Stimulated activated CD4-positive, alpha-beta T cell treated with anti-CD3 and anti-CD28 coated beads, Interleukin-15, amount 100 ng/mL, for 24 hours (primary cell): ENCODE measurements around the gene PRTN3.
A peak's percentile ranks its signal among the peaks of the same experiment; 100 is the strongest.
"Not testable (repeated sequence)": the region's sequence is repeated elsewhere in the genome, so short reads cannot be mapped to it uniquely, and the experiment has no call there.

Experiments used
- DNase-seq: peaks from one replicate; pipeline ENCODE4 v3.0.0-alpha.2; 2020

The PRTN3 gene

DNA sequence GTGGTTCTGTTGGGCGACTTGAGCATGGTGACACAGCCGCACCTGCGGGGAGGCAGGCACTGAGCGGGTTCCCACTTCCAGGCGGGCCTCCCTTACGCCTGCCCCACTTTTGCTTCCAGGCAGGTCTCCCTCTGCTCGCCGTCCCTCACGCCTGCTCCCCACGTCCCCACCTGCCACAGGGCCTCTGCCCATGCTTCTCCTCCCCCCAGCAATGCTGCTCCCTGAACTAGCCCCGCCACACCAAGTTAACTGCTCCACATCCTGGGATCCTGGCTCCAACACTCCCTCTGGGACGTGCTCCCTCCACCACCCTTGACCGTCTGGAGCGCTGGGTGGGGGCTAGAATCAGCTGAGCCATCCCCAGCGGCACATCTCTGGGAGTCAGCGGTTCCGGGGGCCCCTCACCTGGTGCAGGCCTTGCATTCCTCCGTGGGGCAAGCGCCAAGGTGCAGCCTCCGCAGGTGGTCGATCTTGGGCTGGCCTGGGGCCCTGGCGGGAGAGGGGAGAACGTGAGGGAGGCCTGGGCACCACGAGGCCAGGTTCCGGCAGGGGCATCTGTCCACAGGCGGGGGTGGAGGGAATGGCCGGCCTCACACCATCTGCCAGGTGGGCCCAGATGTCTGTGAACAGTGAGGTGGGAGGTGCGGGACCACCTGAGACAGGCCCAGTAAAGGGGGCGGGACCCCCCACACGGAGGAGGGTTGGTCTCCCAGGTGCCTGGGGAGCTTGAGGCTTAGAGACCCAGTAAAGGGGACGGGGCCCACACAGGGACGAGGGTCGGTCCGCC is 27.9 kb downstream of the PRTN3 start:
- DNase-seq = no peak

DNA sequence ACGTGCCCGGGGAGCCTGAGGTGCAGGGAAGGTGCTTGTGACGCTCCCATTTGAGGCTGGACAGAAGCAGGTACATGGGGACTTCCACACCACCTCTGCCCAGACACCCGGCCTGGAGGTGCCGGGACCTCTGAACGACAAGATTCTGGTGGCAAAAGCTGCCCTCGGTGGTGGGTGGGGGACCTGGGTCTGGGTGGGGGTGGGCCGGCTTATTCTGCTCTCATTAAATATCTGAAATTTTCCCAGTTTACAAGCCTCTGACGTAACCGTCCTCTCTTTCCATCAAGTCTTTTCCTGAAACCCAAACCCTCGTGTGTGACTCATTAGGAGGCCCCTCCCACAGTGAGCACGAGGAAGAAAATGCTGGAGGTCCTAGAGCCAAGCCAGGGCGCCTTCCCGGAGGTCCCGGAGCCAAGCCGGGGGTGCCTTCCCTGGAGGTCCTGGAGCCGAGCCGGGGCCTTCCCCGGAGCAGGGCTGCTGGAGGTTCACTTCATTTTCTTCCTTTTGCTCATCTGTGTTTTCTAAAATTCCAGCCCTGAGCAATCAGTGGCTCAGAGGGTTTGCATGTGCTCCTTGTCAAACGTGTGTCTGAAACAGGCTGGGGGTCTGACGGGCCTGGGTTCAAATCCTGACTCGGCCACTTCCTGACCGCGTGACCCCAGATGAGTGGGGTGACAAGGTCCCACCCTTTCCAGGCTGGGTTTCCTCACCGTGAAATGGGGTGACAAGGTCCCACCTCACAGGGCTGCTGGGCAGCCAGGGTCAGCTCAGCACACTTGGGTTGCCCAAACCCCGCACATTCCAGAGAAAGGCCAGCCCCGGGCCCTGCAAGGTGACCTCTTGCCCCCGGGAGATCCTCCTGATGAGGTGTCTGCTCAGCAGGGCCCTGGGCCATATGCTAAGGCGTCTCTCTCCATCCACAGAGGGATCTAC is 28.7 kb downstream of the PRTN3 start:
- DNase-seq = no peak

DNA sequence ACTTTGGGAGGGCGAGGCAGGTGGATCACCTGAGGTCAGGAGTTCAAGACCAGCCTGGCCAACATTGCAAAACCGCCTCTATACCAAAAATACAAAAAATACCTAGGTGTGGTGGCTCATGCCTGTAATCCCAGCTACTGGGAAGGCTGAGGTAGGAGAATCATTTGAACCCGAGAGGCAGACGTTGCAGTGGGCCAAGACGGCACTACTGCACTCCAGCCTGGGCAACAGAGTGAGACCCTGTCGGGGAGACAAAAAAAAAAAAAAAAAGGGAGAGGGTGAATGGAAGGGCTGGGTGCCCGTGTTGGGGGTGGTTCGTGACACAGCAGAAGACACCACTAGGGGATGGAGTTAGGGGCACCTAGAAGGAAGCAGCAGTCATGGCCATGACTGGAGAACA is 29.5 kb downstream of the PRTN3 start:
- no peak for DNase-seq

DNA sequence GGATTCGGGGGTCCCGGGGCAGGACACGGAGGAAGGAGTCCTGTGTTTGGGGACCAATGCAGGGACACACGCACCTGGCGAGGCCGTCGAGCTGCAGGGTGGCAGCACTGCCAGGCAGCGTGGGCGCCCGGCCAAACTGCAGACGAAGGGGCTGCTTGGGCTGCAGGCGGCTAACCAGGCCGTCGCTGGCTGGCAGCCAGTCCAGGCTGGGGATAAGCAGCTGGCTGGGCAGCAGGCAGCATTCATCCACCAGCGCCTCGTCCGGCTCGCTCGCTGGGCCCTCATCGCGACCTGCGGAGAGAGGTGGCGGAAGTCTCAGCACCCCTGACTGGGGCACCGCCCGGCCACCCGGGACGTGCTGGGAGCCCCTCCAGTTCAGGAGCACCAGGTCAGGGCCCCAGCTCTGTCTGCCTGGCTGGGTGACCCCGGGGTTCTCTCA is 30.2 kb downstream of the PRTN3 start:
- no peak for DNase-seq

DNA sequence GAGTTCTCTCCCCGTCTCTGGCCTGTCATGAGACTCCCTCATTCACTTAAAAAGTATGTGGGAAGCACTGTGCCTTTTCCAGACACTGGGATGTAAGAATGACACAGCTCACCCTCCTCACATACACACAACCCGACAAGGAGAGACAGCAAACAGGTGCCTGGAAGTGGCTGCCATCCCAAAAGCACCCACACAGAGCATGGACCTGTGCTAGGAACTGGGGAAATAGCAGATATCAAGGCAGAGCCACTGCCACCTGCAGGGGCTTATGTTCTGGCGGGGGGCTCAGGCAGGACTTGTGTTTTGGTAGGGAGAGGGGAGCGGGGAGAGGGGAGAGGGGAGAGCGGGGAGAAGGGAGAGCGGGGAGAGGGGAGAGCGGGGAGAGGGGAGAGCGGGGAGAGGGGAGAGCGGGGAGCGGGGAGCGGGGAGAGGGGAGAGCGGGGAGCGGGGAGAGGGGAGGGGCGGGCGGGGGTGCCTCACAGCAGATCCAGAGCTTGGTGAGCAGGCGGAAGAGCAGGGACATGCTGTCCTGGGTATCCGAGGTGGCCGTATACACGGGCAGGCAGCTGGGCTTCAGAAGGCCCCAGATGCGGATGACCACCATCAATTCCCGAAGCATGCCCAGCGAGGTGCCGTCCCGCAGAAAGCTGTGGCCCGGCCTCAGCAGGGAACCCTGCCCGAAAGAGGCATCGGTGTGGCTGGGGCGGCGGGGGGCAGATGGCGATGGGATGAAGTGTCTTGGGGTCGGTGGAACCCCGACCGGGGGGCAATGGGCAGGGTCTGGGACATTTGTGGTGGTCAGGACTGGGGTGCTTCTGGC is 30.9 kb downstream of the PRTN3 start:
- peak; percentile 27 for DNase-seq

DNA sequence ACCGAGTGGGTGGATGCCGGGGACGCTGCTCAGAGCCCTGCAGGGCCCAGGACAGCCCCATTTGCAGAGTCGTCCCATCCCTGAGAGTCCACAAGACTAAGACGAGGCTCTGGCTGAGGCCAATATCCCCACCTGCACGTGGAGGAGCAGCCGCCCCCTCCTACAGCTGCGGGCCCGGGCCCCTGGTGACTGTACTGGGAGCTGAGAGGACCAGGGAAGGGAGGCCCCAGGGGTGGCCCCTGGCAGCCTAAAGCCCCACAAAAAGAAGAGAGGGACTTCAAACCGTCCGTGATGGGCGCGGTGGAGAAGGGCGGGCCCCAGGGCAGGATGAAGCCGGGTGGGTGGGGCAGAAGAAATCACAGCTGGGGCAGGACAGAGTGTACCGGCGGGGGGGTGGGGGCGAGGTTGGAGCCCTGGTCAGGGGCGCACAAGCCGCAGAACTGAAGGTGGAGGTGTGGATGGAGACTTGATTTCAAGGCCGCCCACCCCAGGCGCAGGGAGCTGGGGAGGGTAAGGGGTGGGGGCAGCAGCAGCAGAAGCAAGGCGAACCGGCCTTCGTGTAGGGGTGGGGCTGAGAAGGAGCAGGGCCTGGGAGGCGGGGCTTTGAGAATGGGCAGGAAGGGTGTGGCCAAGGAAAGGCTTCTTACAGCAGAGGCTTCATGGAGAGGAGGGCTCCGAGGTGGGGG is 31.6 kb downstream of the PRTN3 start:
- DNase-seq = peak; percentile 88

DNA sequence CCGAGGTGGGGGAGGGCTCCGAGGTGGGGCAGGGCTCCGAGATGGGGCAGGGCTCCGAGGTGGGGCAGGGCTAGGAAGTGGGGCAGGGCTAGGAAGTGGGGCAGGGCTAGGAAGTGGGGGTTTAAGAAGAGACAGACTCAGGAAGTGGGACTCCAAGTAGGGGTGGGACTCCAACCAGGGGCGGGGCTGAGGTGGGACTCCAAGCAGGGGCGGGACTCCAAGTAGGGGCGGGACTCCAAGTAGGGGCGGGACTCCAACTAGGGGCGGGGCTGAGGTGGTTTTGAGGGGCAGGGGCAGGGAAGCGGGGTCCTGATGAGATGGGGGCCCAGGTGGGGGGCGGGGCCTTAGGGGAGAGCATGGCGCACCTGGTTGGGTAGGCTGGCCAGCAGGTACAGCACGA is 32.3 kb downstream of the PRTN3 start:
- DNase-seq = peak; percentile 70

DNA sequence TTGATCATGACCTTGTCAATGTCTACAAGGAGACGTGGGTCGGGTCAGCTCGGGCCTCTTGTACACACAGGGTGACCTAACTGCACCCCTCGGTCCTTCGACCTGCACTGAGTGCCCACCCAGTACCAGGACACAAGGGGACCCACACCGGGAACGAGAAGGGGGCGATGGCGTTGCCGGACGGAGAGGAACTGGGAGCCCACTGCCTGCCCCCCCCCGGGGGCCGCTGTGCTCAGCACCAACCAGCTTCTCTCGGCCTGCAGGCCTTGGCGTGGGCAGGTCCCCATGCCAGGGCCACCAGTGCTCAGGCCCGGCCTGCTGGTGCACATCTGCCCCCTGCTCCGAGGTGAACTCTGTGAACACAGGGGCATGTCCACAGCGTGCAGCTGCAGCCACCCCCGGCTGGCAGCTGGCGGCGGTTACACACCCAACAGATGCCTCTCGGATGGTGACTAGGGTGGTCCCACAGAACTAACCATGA is 32.8 kb downstream of the PRTN3 start:
- no peak for DNase-seq

DNA sequence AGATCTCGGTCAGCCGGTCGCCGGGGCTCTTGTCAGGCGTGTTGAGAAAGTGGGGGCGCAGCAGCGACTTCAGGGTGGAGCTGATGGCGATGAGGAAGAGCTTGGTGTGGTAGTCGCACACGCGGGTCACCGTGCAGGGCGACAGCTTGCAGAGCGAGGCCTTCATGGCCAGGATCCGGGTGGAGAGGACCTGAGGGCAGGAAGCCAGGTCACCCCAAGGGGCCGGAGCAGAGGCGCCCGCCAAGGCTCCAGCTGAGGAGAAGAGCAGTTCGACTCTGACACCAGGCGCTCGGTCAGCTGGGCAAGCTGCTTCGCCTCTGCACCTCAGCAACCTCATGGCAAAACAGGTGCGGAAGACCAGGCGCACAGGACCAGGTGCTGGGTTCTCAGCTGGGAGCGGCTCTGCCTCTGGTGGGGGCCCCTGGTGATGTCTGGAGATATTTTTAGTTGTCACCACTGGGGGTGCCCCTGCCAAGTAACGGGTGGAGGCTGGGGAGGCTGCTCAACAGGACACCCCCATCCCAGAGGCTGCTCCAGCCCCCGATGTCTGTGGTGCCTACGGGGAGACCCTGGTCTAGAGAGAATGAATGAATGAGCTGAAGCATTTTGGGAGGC is 34.6 kb downstream of the PRTN3 start:
- no peak for DNase-seq

DNA sequence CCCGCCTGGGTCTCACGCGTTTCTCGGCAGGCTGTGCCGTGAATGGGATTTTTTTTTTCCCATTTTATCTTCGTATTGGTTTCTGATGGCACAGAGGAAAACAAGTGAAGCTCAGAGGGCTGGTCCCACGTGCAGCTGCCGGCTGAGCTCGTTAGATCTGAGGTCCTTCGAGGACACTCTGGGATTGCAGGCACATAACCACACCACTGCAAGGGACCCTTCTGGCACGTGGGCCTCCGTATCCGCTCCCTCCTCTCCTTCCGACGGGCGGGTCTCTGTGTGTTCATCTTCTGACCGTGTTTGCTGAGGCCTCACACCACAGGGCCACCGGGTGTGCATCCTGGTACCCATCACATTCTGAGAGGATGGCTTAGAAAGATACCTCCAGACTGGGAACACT is 35.3 kb downstream of the PRTN3 start:
- DNase-seq = no peak

DNA sequence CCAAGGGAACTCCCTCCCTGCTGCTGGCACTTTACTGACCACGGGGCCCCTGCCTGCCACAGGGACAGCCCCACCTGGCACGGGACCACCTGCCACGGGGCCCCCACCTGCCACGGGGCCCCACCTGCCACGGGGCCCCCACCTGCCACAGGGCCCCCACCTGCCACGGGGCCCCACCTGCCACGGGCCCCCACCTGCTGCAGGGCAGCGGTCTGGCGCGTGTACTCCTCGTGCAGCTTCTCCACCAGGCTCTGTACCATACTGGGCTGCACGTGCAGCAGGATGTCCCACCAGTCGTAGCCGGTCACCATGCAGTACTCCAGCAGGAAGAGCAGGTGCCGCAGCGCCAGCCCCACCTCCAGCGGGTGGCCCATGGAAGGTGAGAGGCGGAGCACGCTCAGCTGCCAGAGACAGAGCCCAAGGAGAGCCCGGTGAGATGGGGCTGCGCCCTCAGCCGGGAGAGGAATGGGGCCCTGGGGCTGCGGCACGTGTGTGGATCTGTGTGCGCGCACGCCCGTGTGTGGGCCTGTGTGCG is 36.0 kb downstream of the PRTN3 start:
- no peak for DNase-seq

DNA sequence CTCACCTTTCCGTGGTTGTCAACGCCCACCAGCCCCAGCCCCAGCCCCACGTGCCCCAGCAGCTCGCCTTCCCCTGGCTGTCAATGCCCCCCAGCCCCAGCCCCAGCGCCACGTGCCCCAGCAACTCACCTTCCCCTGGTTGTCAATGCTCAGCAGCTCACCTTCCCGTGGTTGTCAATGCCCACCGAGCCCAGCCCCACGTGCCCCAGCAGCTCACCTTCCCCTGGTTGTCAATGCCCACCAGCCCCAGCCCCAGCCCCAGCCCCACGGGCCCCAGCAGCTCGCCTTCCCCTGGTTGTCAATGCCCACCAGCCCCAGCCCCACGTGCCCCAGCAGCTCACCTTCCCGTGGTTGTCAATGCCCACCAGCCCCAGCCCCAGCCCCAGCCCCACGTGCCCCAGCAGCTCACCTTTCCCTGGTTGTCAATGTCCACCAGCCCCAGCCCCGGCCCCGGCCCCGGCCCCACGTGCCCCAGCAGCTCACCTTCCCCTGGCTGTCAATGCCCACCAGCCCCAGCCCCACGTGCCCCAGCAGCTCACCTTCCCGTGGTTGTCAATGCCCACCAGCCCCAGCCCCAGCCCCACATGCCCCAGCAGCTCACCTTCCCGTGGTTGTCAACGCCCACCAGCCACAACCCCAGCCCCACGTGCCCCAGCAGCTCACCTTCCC is 37.3 kb downstream of the PRTN3 start:
- not testable (repeated sequence) for DNase-seq

DNA sequence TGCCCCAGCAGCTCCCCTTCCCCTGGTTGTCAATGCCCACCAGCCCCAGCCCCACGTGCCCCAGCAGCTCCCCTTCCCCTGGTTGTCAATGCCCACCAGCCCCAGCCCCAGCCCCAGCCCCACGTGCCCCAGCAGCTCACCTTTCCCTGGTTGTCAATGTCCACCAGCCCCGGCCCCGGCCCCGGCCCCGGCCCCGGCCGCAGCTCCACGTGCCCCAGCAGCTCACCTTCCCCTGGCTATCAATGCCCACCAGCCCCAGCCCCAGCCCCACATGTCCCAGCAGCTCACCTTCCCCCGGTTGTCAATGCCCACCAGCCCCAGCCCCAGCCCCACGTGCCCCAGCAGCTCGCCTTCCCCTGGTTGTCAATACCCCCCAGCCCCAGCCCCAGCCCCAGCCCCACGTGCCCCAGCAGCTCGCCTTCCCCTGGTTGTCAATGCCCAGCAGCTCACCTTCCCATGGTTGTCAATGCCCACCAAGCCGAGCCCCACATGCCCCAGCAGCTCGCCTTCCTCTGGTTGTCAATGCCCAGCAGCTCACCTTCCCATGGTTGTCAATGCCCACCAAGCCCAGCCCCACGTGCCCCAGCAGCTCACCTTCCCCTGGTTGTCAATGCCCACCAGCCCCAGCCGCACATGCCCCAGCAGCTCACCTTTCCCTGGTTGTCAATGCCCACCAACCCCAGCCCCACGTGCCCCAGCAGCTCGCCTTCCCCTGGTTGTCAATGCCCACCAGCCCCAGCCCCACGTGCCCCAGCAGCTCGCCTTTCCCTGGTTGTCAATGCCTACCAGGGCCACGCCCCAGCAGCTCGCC is 38.2 kb downstream of the PRTN3 start:
- DNase-seq = not testable (repeated sequence)

DNA sequence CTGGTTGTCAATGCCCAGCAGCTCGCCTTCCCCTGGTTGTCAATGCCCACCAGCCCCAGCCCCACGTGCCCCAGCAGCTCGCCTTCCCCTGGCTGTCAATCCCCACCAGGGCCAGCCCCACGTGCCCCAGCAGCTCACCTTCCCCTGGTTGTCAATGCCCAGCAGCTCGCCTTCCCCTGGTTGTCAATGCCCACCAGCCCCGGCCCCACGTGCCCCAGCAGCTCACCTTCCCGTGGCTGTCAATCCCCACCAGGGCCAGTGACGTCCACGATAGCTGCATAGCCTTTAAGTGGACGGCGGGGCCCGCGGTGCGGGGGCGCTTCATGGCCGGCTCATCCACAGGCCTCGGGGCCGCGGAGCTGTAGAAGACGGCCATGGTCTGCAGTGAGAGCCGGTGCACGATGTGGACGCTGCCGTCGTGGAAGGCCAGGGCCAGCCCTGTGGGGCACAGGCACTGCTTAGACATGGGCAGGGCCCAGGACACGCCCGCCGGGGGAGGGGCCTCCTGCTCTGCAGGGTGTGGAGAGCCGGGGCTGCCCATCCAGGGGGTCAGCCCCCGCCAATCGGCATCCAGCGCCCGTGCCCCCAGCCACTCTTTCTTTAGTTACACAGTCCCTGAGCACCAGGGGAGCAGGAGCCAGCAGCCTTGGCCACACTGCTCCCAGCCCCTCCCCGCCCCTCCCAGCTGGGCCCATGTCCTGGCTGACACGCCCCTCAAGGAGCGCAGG is 39.1 kb downstream of the PRTN3 start:
- no peak for DNase-seq

DNA sequence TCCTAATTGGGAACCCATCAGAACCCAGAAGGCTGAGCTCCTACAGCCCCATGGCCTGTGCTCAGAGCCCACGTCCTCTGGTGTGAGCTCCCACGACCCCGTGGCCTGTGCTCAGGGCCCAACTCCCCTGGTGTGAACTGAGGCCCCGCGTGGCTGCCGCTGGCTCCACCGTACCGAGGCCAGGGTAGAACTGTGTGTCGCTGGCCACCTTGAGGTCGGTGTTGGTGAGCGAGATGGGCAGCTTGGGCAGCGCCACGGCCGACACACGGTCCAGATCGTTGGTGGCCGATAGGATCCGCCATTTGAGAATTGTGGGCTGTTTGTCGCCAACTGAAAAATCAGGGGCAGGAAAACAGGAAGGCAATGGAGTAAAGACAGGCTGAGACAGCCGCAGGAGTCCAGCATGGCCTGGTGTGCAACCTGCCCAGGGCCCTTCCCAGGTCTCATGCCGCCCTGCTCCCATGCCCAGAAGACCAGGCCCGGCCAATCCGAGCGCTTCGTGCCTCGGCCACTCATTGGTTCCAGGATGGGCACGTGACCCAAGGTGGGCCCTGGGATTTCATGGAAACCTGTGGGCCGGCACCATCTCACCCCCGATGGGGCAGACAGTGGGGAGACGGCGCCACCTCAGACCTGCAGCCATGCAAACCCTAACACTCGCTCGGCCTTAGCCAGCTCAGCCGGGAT is 40.7 kb downstream of the PRTN3 start:
- DNase-seq = no peak

DNA sequence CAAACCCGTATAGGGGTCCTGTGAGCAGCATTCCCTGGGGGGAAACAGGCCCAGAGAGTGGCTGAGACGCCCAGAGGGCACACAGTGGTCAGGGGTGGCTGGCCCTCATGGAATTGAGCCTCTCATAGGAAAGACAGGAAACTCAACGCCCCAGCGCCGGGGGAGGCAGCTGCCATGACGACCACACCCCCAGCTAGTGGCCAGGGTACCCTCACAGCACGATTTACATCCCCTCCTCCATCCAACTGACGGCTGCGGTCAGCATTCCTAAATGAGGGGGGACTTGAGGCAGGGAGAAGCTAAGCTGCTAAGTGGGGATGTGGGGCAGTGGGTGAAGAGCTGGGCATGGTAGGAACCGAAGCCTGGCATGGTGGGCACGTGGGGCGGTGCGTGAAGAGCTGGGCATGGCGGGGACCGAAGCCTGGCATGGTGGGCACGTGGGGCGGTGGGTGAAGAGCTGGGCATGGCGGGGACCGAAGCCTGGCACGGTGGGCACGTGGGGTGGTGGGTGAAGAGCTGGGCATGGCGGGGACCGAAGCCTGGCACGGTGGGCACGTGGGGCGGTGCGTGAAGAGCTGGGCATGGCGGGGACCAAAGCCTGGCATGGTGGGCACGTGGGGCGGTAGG is 42.2 kb downstream of the PRTN3 start:
- DNase-seq = no peak

DNA sequence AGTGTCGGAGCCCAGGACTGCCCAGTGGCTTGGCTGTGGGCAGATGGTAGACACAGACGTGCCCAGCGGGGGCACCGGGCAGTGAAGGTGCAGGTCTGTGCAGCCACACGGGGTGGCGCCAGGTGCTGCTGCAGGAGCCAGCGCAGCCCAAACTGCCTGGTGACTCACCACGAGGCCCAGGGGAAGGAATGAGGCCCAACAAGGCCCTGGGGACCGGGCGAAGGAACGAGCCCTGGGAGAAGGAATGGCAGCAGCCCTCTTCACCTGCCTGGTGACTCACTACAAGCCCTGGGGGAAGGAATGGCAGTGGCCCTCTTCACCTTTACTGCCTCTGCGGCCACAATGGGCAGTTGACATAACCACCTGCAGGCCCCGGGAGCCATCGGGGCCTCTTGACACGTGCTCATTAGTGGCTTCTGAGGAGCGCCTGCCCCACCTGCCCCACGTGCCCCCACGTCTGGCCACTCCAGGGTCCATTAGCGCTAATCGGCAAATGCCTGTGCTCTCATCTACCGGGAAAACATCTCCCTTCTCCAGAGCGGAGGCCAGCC is 42.9 kb downstream of the PRTN3 start:
- DNase-seq = no peak
